ENCODE results near the gene BMP8B.
"Not testable (repeated sequence)": the region's sequence is repeated elsewhere in the genome, so short reads cannot be mapped to it uniquely, and the experiment has no call there.

Gene BMP8B

DNA sequence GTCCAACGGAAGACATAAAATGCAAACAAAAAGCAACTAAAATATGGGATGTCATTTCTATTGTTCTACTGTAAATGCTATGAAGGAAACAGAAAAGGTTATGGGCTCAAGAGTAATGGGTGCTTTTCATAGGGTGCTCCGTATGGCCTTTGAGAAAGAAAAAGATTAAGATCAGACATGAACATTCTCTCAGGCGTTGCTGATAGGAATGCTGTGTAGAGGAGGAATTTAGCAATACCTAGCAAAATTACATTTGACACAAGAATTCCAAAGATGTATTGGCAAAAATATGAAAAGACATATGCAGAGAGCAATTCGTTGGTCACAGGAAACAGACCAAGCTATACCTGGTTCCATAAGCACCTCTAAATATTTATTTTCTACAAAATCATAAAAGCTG lies 11.8 kb downstream of the BMP8B start:
- no peak for DNase-seq

- peak; percentile 40 for DNase-seq
These were observed 12.3 kb downstream of the BMP8B start for GRCh38 chr1:39776400-39776713.

DNA sequence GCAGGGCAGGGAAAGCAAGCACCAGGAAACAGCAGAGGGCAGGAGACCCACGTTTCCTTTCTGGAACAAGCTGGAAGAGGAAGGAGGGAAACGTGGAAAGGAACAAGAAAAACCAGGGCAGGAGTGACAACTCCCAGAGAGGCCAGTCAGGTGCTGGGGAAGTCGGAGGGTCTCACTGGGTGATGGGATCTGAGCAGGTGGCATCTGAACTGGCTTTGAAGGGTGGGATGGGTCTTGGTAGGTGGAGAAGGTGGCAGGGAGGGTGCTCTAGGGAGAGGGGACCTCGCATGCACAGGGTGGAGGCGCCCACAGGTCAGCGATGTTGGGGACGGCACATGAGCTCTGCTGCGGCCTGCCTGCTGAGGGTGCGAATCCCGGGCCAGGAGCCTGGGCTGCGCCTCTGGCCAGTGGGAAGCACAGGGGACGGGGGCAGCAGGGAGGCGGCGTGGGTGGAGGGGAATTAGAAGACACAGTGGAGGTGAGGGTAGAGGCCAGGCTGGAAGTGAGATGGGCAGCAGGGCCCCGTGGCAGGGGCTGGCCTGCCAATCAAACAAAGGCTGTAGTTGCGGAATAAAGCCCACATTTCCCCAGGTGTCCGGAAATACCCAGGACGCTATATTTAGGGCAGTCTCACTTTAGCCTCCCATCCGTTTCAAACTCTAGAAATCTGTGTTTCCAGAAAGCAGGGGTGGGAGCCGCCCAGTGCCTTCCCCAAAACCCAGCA lies 12.8 kb downstream of the BMP8B start:
- not testable (repeated sequence) for DNase-seq

DNA sequence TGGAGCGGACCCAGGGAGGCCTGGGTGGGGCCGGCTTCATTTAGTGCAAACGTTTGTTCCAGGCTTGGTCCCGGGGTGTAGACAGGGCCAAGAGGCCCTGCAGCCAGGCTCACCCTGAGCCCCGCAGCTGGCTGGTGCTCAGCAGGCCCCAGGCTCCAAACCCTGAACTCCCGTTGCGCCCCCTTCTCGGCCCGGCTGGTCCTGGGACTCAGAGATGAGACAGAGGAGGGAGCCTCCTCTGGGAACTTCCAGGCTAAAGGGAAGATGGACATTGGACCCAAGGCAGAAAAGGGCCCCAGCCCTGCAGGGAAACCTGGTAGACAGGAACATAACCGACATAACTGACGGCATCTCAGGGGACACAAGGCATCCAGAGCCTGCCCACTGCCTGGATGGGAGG lies 13.5 kb downstream of the BMP8B start:
- not testable (repeated sequence) for DNase-seq

DNA sequence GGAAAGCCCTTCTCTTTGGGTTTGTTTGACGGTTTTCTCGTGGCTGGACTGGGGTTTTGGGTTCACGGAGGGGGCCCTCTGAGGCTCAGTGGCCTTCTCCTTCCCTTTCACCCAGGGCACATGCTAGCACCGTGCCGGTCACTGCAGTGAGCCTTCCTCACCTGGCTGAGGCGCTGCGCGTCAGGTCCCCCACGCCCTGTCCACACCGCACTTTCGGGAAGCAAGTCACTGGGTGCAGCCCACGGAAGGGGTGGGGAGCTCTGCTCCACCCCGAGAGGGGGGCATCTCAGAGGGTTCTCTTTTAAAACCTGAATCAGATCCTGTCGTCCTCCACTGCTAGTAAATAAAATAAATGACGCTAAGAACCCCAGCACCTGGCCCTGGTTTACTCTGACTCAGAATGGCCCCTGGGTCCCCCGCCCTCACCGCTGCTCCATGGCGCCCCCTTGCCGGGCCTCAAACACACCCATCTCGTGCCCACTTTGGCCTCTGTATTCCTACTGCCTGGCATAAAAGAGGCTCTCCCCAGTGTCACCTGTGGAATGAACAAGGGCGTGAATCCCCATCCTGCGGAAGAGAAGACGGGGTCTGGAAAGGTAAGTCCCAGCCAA lies 15.2 kb downstream of the BMP8B start:
- not testable (repeated sequence) for DNase-seq

- DNase-seq = not testable (repeated sequence)
These were observed 17.6 kb downstream of the BMP8B start, which contains the start of gene OXCT2 for GRCh38 chr1:39771022-39771532. Gene OXCT2, minus strand, starts transcription at chr1:39771348. Its CDS starts 93 bp downstream, at chr1:39771255.

GRCh38 chr1:39770100-39771021 lies 18.3 kb downstream of the BMP8B start:
- not testable (repeated sequence) for DNase-seq

DNA sequence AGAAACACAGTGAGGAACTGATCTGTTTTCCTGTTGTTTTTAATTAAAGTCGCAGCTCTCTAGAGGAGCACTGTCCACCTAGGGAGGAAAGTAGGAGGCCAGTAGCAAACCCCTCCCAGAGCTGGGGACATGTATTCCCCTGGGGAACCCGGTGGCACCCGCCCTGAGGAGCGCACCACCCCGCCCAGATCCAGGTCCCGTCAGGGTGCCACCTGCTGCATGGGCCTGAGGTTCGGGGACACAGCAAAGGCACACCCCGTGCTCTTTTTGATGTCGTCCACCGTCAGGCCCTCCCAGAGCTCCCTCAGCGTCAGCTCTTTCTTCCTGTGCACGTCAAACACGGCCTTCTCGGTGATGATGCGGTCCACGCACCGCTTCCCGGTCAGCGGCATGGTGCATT lies 19.2 kb downstream of the BMP8B start:
- DNase-seq = not testable (repeated sequence)

DNA sequence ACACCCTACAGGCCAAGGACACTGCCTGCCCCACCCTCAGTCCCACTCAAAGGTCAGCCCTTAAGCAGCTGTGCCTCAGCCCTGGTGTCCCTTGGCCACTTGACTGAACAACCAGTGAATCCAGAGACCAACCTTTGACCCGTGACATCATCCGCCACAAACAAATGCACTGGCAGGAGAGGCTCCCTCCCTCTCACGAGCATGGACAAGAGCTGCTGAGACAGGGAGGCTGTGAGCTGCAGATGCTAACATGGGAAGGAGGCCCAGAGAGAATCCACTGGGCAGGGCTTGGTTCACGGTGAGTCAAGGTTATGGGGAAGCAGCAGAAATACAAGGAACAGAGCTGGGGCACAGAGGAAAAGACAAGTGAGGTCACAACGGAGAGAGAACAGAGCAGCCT lies 22.2 kb downstream of the BMP8B start:
- not testable (repeated sequence) for DNase-seq

DNA sequence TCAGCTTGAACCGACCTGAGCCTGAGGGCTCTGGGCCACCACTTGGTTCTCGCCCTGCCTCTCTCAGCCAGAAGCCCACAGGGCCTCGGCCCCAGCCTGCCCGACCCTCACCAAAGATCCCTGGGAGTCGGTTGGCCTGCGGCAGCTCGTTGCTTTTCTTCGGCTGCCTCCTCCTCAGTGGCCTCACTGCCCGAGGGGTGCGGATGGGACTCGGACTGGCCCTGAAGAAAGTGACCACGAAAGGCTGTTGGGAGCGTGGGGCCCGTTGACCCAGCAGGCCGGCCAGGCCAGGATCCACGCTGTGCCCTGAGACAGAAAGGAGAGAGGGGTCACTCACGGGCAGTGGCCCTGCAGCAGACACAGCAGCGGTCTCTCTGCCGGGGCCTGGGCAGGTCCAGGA lies 24.2 kb downstream of the BMP8B start:
- DNase-seq = not testable (repeated sequence)

GRCh38 chr1:39763619-39764374 lies 24.9 kb downstream of the BMP8B start:
- DNase-seq = not testable (repeated sequence)

DNA sequence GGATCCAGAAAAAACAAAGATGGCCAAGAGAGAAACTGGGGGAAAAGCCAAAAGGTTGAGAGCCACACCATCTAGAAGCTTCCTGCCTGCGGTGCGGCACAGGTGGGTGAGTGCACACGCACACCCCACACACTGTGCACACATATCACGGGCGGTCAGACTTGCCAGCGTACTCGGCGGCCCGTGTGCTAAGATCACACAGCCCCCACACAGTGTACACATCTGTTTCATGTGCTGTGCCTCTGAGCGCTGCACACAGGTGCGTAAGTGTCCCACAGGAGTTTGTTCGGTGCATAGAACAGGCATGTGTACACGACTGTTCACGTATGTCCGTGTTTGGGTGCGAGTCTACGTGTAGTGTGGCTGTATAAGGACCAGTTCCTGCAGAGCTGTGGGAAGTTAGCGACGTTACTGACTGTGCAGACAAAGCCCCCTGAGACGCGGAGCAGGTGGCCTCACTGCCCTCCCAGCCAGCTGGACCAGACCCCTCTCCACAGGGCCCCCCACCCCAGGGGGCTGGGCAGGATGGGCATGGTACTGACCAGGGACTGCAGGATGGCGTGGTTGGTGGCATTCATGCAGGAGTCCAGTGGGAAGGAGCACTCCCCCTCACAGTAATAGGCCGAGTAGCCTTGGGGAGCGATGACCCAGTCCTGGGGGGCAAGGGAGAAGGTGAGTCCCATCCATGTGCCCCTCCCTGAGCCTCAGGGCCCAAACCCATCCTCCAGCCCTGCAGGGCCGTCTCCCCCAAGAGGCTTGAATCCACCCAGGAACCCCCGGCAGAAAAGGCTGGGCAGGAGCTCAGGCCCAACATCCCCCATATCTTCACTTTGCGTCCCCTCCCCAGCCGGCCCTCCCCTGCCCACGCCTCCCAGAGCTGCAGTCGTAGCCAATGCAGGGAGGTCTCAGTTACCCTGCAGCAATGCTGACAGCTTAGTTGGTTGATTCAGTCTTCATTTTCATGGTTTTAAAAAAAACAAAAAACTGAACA lies 25.8 kb downstream of the BMP8B start:
- DNase-seq = no peak

DNA sequence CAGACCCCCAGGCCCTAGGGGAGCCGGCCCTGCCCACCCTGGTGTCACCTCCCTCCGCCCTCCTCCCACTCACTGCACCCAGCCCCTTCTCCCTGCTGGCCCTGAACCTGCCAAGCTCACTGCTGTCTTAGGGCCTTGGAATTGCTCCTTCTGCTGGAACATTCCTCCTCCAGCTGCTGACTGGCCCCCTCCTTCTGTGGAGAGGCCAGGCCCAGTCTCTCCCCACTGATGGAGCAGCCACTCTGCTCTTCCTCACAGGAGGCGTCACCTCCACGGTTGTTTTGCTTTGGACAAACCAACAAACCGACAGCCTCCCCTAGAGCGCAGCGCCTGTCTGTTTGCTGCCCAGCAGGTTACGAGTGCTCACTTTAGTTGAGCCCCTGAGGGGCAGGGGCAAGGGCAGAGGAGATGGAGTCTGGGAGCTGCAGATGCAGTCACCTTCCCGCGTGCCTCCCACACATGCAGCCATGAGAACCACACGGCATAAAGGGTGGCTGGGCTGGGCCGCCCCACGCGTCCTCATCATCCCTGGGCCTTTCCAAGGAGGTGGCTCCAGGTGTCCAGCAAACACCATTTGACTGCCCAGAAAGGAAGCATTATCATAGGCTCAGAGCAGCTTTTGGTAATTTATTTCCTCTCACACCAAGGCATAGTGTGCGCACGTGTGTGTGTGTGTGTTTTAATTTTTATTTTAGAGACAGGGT lies 27.0 kb downstream of the BMP8B start:
- DNase-seq = no peak

- no peak for DNase-seq
These were observed 27.6 kb downstream of the BMP8B start for GRCh38 chr1:39761016-39761415.

DNA sequence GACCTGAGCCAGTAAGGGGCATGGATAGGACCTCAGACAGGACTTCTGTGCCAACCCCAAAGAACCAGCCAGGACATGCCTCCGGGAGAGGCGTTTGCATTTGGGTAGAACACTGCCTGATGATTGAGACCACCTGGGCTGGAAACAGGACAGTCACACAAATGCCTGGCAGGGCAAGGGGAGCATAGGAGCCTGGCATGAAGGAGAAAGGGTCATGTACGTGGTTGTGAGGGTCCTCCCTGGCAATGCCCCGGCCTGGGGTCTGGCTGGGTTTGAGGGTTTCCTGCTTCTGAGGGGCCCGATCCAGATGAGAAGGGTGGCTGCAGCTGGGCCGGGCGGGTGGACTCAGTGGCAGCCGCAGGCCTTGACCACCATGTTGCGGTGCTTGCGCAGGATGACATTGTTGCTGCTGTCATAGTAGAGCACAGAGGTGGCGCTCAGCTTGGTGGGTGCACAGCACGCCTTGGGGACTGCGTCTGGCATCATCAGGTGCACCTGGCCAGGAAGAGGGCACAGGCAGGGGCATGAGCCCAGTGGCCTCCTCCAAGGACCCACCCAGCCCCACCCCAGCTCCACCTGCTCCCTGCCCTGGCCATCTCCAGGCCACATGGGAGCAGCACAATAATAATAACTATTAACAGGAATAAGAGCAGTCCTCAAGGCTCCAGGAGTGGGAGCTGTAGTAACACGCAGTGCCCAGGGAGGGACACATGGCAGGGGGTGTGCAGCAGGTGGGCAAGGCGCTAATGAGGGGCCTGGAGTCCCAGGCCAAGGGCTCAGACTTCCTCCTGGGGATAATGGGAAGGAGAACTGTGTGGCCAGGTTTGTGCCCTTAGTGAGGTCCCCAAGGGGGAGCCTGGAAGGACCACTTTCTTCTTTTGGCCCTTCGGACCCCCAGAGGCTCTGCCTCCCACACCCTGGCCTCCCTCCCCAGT lies 28.3 kb downstream of the BMP8B start:
- no peak for DNase-seq

DNA sequence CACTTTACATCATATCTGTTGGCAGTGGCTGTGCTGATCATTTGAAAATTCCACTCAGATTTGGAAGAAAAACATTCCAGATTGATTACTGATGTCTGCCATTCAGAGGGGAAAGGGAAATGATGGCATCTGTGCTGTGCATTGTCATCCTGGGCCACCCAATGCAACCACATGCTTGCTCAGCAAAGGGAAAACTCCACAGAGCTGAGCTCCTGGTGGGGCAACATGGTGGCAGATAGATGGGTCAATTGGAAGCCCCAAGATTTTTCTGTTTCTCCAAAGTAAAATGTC lies 29.3 kb downstream of the BMP8B start:
- no peak for DNase-seq

GRCh38 chr1:39758556-39759435 lies 29.9 kb downstream of the BMP8B start:
- DNase-seq = no peak

GRCh38 chr1:39757501-39757900 lies 31.2 kb downstream of the BMP8B start:
- DNase-seq = no peak

Data from right hindlimb (tissue), 1 donor.